HepG2 (cell line): ENCODE data around the gene TLN1. TPM values are rescaled to one million over a fixed set of nuclear protein-coding genes. Genes with fewer than 3 reads are reported as not detected.
A peak's percentile ranks its signal among the peaks of the same experiment; 100 is the strongest.

Experiments
- AGO2 ChIP-seq: fragments of 200-400 bp; formaldehyde crosslinking; optimal IDR thresholded peaks from 2 replicates; pipeline ENCODE3; 2017; ENCODE audit warnings: mild to moderate bottlenecking, low read depth, low read length, moderate library complexity
- ELF1 ChIP-seq: sonication (generic); formaldehyde crosslinking; IDR thresholded peaks from 2 replicates; pipeline ENCODE4 v1.4.0; 2020; ENCODE audit warnings: missing genetic modification reagents
- EZH2 ChIP-seq: conservative IDR thresholded peaks from 2 replicates; pipeline ENCODE4 v1.6.1; 2012; ENCODE audit warnings: mild to moderate bottlenecking, low read depth, low read length, moderate library complexity
- HIVEP1 ChIP-seq: sonication (generic); formaldehyde crosslinking; IDR thresholded peaks from 2 replicates; pipeline ENCODE4 v1.4.0; 2020; ENCODE audit warnings: mild to moderate bottlenecking, missing genetic modification reagents
- HMGA1 ChIP-seq: sonication (generic); formaldehyde crosslinking; conservative IDR thresholded peaks from 2 replicates; pipeline ENCODE4 v1.4.0; 2020; ENCODE audit warnings: missing genetic modification reagents
- NR2F2 ChIP-seq: IDR thresholded peaks from 2 replicates; pipeline ENCODE4 v1.6.1; 2012; ENCODE audit warnings: low read depth, inconsistent platforms, borderline replicate concordance
- SPEN ChIP-seq: sonication (generic); formaldehyde crosslinking; IDR thresholded peaks from 2 replicates; pipeline ENCODE4 v1.5.1; 2020; ENCODE audit warnings: low read depth, mild to moderate bottlenecking, missing genetic modification reagents
- polyA plus RNA-seq, 8 experiments: library from polyadenylated mRNA; depleted of rRNA in 3 of 8; stranded (reverse) in 7 of 8; unstranded in 1 of 8; fragments of >200 nt; fragmentation: Illumina TruSeq in 4 of 8; extraction: Trizol in 4 of 8; gene quantifications; 2 replicates each; pipeline versions ENCODE4 v1.2.1 to v1.2.3, GENCODE V29; 2011 to 2016; ENCODE audit warnings: low read depth in 4 of 8, missing spikeins in 1 of 8, mixed read lengths in 1 of 8; ENCODE audit not compliant: insufficient read depth in 1 of 8
- total RNA-seq, 5 experiments: library from RNA; depleted of rRNA; stranded (reverse); fragments of >200 nt; fragmentation: Illumina TruSeq; extraction: Trizol; gene quantifications; 2 replicates each; pipeline ENCODE4 v1.2.3, GENCODE V29; 2016; ENCODE audit warnings: low read depth in 1 of 5
- TF ChIP-seq, protein P1 (sequence below): sonication (generic); formaldehyde crosslinking; IDR thresholded peaks from 2 replicates; pipeline ENCODE4 v1.8.1; 2023; ENCODE audit warnings: mild to moderate bottlenecking, missing genetic modification reagents, borderline replicate concordance
- TF ChIP-seq, protein P2 (sequence below): sonication (generic); formaldehyde crosslinking; IDR thresholded peaks from 2 replicates; pipeline ENCODE4 v1.4.0; 2020; ENCODE audit warnings: missing genetic modification reagents
- TF ChIP-seq, protein P3 (sequence below): sonication (generic); formaldehyde crosslinking; IDR thresholded peaks from 2 replicates; pipeline ENCODE4 v1.4.0; 2020; ENCODE audit warnings: missing genetic modification reagents
- TF ChIP-seq, protein P4 (sequence below): sonication (generic); formaldehyde crosslinking; IDR thresholded peaks from 2 replicates; pipeline ENCODE4 v1.4.0; 2020; ENCODE audit warnings: missing genetic modification reagents, borderline replicate concordance
- TF ChIP-seq, protein P5 (sequence below): sonication (generic); formaldehyde crosslinking; IDR thresholded peaks from 2 replicates; pipeline ENCODE4 v1.5.0; 2020; ENCODE audit warnings: mild to moderate bottlenecking, missing genetic modification reagents, borderline replicate concordance

Gene TLN1
- total and polyA plus RNA-seq, 2 of the 13 experiments (the other 11 are each of a cell fraction or from before 2014, with no cell fraction given): 35.2 to 51.8 TPM

DNA sequence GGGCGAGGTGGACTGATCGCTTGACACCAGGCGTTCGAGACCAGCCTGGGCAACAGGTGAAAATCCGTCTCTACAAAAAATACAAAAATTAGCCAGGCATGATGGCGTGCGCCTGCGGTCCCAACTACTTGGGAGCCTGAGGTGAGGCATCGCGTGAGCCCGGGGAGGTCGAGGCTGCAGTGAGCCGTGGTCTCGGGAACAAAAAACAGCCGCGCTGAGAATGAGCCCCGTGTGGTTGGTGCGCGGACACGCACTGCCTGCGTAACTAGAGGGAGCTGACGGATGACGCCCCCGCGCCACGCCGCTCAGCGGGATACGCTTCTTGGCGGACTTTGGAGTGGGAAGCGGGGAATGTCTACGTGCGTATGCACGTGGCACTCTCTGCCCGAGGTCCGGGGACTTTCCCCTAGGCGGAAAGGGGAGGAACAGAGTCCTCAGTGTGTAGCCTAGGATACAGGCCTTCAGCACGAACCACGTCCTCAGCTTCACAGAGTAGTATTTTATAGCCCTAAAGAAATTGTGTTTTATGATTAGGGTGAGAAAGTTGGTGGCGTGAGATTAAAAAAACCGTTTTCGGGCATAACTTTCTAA, 74.4 kb downstream of the TLN1 start, which contains the start of gene RMRP (continued):
- TF ChIP-seq ELF1 (CRISPR knock-in tag) (peak; percentile 80), HIVEP1 (CRISPR knock-in tag) (peak; percentile 93), AGO2 (no peak), NR2F2 (peak; percentile 65; the same call in 1 of the 2 replicates), SPEN (CRISPR knock-in tag) (peak; percentile 92), EZH2 (no peak), HMGA1 (CRISPR knock-in tag) (no peak)
- TF ChIP-seq, protein P1, sequence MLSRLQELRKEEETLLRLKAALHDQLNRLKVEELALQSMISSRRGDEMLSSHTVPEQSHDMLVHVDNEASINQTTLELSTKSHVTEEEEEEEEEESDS (CRISPR knock-in tag): peak; percentile 100
- TF ChIP-seq, protein P2, sequence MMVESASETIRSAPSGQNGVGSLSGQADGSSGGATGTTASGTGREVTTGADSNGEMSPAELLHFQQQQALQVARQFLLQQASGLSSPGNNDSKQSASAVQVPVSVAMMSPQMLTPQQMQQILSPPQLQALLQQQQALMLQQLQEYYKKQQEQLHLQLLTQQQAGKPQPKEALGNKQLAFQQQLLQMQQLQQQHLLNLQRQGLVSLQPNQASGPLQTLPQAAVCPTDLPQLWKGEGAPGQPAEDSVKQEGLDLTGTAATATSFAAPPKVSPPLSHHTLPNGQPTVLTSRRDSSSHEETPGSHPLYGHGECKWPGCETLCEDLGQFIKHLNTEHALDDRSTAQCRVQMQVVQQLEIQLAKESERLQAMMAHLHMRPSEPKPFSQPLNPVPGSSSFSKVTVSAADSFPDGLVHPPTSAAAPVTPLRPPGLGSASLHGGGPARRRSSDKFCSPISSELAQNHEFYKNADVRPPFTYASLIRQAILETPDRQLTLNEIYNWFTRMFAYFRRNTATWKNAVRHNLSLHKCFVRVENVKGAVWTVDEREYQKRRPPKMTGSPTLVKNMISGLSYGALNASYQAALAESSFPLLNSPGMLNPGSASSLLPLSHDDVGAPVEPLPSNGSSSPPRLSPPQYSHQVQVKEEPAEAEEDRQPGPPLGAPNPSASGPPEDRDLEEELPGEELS (CRISPR knock-in tag): peak; percentile 92
- TF ChIP-seq, protein P3, sequence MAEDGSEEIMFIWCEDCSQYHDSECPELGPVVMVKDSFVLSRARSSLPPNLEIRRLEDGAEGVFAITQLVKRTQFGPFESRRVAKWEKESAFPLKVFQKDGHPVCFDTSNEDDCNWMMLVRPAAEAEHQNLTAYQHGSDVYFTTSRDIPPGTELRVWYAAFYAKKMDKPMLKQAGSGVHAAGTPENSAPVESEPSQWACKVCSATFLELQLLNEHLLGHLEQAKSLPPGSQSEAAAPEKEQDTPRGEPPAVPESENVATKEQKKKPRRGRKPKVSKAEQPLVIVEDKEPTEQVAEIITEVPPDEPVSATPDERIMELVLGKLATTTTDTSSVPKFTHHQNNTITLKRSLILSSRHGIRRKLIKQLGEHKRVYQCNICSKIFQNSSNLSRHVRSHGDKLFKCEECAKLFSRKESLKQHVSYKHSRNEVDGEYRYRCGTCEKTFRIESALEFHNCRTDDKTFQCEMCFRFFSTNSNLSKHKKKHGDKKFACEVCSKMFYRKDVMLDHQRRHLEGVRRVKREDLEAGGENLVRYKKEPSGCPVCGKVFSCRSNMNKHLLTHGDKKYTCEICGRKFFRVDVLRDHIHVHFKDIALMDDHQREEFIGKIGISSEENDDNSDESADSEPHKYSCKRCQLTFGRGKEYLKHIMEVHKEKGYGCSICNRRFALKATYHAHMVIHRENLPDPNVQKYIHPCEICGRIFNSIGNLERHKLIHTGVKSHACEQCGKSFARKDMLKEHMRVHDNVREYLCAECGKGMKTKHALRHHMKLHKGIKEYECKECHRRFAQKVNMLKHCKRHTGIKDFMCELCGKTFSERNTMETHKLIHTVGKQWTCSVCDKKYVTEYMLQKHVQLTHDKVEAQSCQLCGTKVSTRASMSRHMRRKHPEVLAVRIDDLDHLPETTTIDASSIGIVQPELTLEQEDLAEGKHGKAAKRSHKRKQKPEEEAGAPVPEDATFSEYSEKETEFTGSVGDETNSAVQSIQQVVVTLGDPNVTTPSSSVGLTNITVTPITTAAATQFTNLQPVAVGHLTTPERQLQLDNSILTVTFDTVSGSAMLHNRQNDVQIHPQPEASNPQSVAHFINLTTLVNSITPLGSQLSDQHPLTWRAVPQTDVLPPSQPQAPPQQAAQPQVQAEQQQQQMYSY (CRISPR knock-in tag): 0 out of 2 replicates have a peak, but pooled peaks have one; percentile 72
- TF ChIP-seq, protein P4, sequence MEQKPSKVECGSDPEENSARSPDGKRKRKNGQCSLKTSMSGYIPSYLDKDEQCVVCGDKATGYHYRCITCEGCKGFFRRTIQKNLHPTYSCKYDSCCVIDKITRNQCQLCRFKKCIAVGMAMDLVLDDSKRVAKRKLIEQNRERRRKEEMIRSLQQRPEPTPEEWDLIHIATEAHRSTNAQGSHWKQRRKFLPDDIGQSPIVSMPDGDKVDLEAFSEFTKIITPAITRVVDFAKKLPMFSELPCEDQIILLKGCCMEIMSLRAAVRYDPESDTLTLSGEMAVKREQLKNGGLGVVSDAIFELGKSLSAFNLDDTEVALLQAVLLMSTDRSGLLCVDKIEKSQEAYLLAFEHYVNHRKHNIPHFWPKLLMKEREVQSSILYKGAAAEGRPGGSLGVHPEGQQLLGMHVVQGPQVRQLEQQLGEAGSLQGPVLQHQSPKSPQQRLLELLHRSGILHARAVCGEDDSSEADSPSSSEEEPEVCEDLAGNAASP (CRISPR knock-in tag): peak; percentile 71; the same call in 1 of the 2 replicates
- TF ChIP-seq, protein P5, sequence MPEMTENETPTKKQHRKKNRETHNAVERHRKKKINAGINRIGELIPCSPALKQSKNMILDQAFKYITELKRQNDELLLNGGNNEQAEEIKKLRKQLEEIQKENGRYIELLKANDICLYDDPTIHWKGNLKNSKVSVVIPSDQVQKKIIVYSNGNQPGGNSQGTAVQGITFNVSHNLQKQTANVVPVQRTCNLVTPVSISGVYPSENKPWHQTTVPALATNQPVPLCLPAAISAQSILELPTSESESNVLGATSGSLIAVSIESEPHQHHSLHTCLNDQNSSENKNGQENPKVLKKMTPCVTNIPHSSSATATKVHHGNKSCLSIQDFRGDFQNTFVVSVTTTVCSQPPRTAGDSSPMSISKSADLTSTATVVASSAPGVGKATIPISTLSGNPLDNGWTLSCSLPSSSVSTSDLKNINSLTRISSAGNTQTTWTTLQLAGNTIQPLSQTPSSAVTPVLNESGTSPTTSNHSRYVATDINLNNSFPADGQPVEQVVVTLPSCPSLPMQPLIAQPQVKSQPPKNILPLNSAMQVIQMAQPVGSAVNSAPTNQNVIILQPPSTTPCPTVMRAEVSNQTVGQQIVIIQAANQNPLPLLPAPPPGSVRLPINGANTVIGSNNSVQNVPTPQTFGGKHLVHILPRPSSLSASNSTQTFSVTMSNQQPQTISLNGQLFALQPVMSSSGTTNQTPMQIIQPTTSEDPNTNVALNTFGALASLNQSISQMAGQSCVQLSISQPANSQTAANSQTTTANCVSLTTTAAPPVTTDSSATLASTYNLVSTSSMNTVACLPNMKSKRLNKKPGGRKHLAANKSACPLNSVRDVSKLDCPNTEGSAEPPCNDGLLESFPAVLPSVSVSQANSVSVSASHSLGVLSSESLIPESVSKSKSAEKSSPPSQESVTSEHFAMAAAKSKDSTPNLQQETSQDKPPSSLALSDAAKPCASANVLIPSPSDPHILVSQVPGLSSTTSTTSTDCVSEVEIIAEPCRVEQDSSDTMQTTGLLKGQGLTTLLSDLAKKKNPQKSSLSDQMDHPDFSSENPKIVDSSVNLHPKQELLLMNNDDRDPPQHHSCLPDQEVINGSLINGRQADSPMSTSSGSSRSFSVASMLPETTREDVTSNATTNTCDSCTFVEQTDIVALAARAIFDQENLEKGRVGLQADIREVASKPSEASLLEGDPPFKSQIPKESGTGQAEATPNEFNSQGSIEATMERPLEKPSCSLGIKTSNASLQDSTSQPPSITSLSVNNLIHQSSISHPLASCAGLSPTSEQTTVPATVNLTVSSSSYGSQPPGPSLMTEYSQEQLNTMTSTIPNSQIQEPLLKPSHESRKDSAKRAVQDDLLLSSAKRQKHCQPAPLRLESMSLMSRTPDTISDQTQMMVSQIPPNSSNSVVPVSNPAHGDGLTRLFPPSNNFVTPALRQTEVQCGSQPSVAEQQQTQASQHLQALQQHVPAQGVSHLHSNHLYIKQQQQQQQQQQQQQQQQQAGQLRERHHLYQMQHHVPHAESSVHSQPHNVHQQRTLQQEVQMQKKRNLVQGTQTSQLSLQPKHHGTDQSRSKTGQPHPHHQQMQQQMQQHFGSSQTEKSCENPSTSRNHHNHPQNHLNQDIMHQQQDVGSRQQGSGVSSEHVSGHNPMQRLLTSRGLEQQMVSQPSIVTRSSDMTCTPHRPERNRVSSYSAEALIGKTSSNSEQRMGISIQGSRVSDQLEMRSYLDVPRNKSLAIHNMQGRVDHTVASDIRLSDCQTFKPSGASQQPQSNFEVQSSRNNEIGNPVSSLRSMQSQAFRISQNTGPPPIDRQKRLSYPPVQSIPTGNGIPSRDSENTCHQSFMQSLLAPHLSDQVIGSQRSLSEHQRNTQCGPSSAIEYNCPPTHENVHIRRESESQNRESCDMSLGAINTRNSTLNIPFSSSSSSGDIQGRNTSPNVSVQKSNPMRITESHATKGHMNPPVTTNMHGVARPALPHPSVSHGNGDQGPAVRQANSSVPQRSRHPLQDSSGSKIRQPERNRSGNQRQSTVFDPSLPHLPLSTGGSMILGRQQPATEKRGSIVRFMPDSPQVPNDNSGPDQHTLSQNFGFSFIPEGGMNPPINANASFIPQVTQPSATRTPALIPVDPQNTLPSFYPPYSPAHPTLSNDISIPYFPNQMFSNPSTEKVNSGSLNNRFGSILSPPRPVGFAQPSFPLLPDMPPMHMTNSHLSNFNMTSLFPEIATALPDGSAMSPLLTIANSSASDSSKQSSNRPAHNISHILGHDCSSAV (CRISPR knock-in tag): 0 out of 2 replicates have a peak, but pooled peaks have one; percentile 55
